Immature natural killer cell (primary cell): ENCODE measurements around the gene AOC2. TPM values are rescaled to one million over a fixed set of nuclear protein-coding genes. Genes with fewer than 3 reads are reported as not detected.
A peak's percentile ranks its signal among the peaks of the same experiment; 100 is the strongest.
"Not testable (repeated sequence)": the region's sequence is repeated elsewhere in the genome, so short reads cannot be mapped to it uniquely, and the experiment has no call there.

Experiments used
- DNase-seq, 3 donors: peaks; one replicate each; pipeline ENCODE4 v3.0.0; 2022; ENCODE audit warnings: mixed read lengths in 1 of 3
- H3K27ac Mint-ChIP-seq, 6 donors: one replicate each; pipeline ENCODE4 v1.8.0; 2020; ENCODE audit warnings: mixed read lengths in 6 of 6, mild to moderate bottlenecking in 5 of 6, inconsistent platforms in 4 of 6, moderate library complexity in 3 of 6
- H3K27me3 Mint-ChIP-seq, 3 donors: one replicate each; pipeline ENCODE4 v1.8.0; 2020 to 2021; ENCODE audit warnings: low read depth in 3 of 3, mild to moderate bottlenecking in 3 of 3, mixed read lengths in 3 of 3, moderate library complexity in 3 of 3, inconsistent platforms in 1 of 3
- H3K36me3 Mint-ChIP-seq, 3 donors: one replicate each; pipeline ENCODE4 v1.8.0; 2020; ENCODE audit warnings: mixed read lengths in 3 of 3, inconsistent platforms in 2 of 3, mild to moderate bottlenecking in 2 of 3
- H3K4me1 Mint-ChIP-seq, 2 donors: one replicate each; pipeline ENCODE4 v1.8.0; 2020; ENCODE audit warnings: inconsistent platforms in 2 of 2, mild to moderate bottlenecking in 2 of 2, mixed read lengths in 2 of 2, moderate library complexity in 1 of 2
- H3K4me3 Mint-ChIP-seq, 5 donors: one replicate each; pipeline ENCODE4 v1.8.0; 2020; ENCODE audit warnings: mild to moderate bottlenecking in 5 of 5, mixed read lengths in 5 of 5, inconsistent platforms in 3 of 5, moderate library complexity in 3 of 5
- H3K9me3 Mint-ChIP-seq, 6 donors: one replicate each; pipeline ENCODE4 v1.8.0; 2020; ENCODE audit warnings: mild to moderate bottlenecking in 6 of 6, mixed read lengths in 6 of 6, inconsistent platforms in 4 of 6, moderate library complexity in 3 of 6
- polyA plus RNA-seq, 3 donors: library from polyadenylated mRNA; unstranded; fragments of 300-500 nt; fragmentation: Illumina TruSeq; gene quantifications; one replicate each; pipeline ENCODE4 v1.2.3, GENCODE V29; 2021

Gene AOC2
- polyA plus RNA-seq, 3 donors from 2014 or later = 0.12 TPM; not detected in 2

- Mint-ChIP-seq H3K9me3 (no peaks in the 10 kb centered on the region), H3K4me3 (no peak overlapping the region), H3K36me3 (no peaks in the 10 kb centered on the region), H3K4me1 (no peaks in the 10 kb centered on the region), H3K27me3 (peaks cover 0 to 5% (median 1%) of the 10 kb centered on the region in 3 donors), H3K27ac (peak overlapping the region in 1 of 6 donors; percentile 51)
- no peak for DNase-seq
Measured at GRCh38 chr17:42853597-42853967, 9.2 kb downstream of the AOC2 start.

DNA sequence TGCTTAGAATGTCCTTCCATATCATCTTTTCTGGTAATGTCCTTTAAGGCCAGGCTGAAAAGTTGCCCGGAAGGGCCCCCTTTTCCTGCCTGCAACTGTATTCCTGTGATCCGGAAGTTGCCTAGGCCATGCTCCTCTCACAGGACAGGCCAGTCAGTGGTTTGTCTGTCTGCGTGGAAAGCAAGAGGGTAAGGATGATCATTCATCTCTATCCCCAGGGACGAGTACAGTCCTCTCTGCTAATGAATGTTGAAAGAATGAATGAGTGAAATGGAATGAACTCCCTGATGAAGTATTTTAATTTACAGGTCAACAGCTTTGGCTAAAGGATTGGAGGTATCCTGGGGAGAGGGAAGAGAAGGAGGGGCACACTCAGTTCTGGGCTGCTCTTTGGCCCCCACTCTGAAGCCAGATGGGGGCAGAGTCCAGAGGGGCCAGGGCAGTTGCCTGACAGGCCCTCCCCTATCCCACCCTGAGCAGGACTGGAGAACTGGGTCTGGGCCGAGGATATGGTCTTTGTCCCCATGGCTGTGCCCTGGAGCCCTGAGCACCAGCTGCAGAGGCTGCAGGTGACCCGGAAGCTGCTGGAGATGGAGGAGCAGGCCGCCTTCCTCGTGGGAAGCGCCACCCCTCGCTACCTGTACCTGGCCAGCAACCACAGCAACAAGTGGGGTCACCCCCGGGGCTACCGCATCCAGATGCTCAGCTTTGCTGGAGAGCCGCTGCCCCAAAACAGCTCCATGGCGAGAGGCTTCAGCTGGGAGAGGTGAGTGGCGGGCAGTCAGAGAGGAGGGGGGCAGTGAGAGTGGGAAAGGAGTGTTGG is 9.8 kb downstream of the AOC2 start:
- peak overlapping the region in 1 of 6 donors; percentile 51 for H3K27ac Mint-ChIP-seq
- no peaks in the 10 kb centered on the region for H3K9me3 Mint-ChIP-seq
- no peaks in the 10 kb centered on the region for H3K4me1 Mint-ChIP-seq
- H3K27me3 Mint-ChIP-seq = peaks cover 0 to 5% (median 1%) of the 10 kb centered on the region in 3 donors
- no peak overlapping the region for H3K4me3 Mint-ChIP-seq
- no peaks in the 10 kb centered on the region for H3K36me3 Mint-ChIP-seq
- DNase-seq = no peak

DNA sequence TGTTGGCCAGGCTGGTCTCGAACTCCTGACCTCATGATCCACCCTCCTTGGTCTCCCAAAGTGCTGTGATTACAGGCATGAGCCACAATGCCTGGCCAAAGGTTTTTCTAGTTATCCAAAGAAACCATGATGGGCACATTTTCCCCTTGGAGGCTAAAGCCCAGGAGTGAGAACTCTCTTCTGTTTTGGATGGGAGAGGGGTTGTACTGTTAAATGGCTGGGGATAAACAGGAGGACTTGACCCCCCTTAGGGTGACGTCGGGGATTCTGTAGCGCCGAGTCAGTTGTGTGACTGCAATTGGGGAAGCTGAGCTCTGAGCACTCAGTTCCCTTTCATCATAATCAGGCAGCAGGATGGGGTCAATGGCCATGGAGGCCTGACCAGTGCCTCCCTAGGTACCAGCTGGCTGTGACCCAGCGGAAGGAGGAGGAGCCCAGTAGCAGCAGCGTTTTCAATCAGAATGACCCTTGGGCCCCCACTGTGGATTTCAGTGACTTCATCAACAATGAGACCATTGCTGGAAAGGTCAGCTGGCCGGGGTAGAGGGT is 10.7 kb downstream of the AOC2 start:
- Mint-ChIP-seq H3K4me1 (no peaks in the 10 kb centered on the region), H3K27me3 (peaks cover 0 to 5% (median 1%) of the 10 kb centered on the region in 3 donors), H3K4me3 (no peak overlapping the region), H3K36me3 (no peaks in the 10 kb centered on the region), H3K27ac (no peak overlapping the region), H3K9me3 (peaks cover 0 to under 1% (median 0%) of the 10 kb centered on the region in 6 donors)
- no peak for DNase-seq

DNA sequence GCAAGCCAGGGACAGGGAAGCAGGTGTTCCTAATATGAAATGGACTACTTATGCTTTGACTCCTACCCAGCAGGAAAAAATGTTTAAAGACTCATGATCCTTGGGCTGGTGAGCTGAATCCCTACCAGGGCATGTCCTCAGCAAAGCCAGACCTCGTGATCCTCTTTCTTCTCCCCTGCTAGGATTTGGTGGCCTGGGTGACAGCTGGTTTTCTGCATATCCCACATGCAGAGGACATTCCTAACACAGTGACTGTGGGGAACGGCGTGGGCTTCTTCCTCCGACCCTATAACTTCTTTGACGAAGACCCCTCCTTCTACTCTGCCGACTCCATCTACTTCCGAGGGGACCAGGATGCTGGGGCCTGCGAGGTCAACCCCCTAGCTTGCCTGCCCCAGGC is 11.7 kb downstream of the AOC2 start:
- not testable (repeated sequence) for DNase-seq, H3K4me3 Mint-ChIP-seq, H3K36me3 Mint-ChIP-seq, H3K27ac Mint-ChIP-seq, H3K27me3 Mint-ChIP-seq, H3K4me1 Mint-ChIP-seq, H3K9me3 Mint-ChIP-seq

DNA sequence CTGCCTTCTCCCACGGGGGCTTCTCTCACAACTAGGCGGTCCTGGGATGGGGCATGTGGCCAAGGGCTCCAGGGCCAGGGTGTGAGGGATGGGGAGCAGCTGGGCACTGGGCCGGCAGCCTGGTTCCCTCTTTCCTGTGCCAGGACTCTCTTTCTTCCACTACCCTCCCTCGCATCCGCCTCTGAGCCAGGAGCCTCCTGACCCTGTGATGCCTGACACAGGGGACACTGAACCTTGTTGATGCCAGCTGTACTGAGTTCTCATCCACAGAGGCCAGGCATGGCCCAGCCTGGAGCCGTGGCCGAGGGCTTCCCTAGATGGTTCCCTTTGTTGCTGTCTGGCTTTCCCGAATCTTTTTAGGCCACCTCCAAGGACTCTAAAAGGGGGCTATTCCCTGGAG is 12.1 kb downstream of the AOC2 start:
- not testable (repeated sequence) for H3K9me3 Mint-ChIP-seq, H3K4me1 Mint-ChIP-seq, DNase-seq, H3K4me3 Mint-ChIP-seq, H3K36me3 Mint-ChIP-seq, H3K27ac Mint-ChIP-seq, H3K27me3 Mint-ChIP-seq

DNA sequence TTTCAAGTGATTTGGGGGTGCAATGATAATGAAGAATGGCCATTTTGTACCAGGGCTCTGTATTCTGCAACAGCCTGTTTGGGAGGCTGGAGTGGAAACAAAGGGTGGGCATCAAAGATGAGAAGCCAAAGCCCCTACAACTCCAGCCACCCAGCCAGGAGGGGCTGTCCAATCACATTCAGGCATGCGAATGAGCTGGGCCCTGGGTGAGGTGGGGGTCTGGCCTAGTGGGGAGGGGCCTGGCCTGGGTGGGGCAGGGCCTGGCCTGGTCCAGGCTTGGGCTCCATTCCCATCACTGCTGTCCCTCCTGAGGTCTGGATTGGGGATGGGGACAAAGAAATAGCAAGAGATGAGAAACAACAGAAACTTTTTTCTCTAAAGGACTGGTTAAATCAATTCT is 13.0 kb downstream of the AOC2 start:
- peaks cover 3 to 7% (median 5%) of the 10 kb centered on the region in 3 donors for H3K27me3 Mint-ChIP-seq
- no peak for DNase-seq
- no peak overlapping the region for H3K27ac Mint-ChIP-seq
- no peak overlapping the region for H3K4me3 Mint-ChIP-seq
- no peaks in the 10 kb centered on the region for H3K4me1 Mint-ChIP-seq
- H3K9me3 Mint-ChIP-seq = peaks cover 0 to 1% (median 0%) of the 10 kb centered on the region in 6 donors
- H3K36me3 Mint-ChIP-seq = no peaks in the 10 kb centered on the region

GRCh38 chr17:42865638-42866094 is 21.3 kb downstream of the AOC2 start:
- no peak overlapping the region for H3K4me3 Mint-ChIP-seq
- H3K27ac Mint-ChIP-seq = no peak overlapping the region
- H3K27me3 Mint-ChIP-seq = peaks cover 3 to 13% (median 9%) of the 10 kb centered on the region in 3 donors
- no peak for DNase-seq
- H3K36me3 Mint-ChIP-seq = no peaks in the 10 kb centered on the region
- no peaks in the 10 kb centered on the region for H3K4me1 Mint-ChIP-seq
- no peaks in the 10 kb centered on the region for H3K9me3 Mint-ChIP-seq

GRCh38 chr17:42866216-42866615 is 21.8 kb downstream of the AOC2 start:
- H3K27me3 Mint-ChIP-seq = peaks cover 1 to 13% (median 9%) of the 10 kb centered on the region in 3 donors
- no peaks in the 10 kb centered on the region for H3K9me3 Mint-ChIP-seq
- H3K4me3 Mint-ChIP-seq = no peak overlapping the region

DNA sequence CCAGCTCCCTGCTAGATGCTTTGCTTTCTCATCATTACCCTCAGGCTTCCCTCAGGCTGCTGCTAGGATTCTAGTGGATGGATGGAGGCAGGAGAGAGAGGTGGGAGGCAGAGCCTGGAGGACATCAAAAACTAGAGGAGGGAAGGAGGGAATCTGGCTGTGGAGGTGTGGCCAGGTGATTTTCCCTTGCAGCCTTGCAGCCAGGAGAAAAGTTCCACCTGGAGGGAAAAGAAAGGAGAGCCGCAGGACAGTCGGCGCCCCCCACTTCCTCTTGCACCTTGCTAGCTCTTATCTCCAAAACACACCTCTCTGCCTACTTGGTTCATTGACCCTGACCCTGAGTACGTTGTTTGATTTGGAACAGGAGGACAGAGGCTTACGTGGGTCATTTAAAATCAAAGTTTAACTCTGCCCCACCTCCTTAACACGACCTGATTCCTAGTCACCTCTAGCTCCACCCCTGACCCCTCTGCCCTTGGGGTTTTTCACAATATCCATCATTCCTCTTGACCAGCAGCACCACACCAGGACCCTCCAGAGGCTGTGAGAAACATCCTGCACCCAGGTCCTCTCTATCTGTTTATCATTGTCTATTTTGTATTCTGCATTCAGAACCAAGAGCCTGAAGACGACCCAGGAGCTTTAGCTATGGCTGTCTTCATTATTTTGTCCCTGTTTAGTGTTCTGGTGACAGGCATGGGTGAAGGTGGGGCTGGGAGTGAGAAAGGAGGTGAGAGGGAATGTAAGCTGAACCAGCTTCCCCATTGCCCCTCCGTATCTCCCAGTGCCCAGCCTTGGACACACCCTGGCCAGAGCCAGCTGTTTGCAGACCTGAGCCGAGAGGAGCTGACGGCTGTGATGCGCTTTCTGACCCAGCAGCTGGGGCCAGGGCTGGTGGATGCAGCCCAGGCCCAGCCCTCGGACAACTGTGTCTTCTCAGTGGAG is 22.5 kb downstream of the AOC2 start:
- no peak for DNase-seq
- Mint-ChIP-seq H3K9me3 (no peaks in the 10 kb centered on the region), H3K27ac (peak overlapping the region in 1 of 6 donors; percentile 57), H3K4me3 (no peak overlapping the region), H3K27me3 (peaks cover 4 to 13% (median 5%) of the 10 kb centered on the region in 3 donors), H3K4me1 (no peaks in the 10 kb centered on the region), H3K36me3 (no peaks in the 10 kb centered on the region)

More at GRCh38 chr17:42866216-42866615, 21.8 kb downstream of the AOC2 start:
- DNase-seq = no peak
- Mint-ChIP-seq H3K27ac (peak overlapping the region in 1 of 6 donors; percentile 57), H3K4me1 (no peaks in the 10 kb centered on the region), H3K36me3 (no peaks in the 10 kb centered on the region)

DNA sequence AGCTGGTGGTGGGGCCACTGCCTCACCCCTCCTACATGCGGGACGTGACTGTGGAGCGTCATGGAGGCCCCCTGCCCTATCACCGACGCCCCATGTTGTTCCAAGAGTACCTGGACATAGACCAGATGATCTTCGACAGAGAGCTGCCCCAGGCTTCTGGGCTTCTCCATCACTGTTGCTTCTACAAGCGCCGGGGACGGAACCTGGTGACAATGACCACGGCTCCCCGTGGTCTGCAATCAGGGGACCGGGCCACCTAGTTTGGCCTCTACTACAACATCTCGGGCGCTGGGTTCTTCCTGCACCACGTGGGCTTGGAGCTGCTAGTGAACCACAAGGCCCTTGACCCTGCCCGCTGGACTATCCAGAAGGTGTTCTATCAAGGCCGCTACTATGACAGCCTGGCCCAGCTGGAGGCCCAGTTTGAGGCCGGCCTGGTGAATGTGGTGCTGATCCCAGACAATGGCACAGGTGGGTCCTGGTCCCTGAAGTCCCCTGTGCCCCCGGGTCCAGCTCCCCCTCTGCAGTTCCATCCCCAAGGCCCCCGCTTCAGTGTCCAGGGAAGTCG is 23.4 kb downstream of the AOC2 start:
- H3K27ac Mint-ChIP-seq, H3K36me3 Mint-ChIP-seq, H3K4me1 Mint-ChIP-seq, H3K9me3 Mint-ChIP-seq, H3K4me3 Mint-ChIP-seq, DNase-seq: not testable (repeated sequence)
- peaks cover 3 to 14% (median 5%) of the 10 kb centered on the region in 3 donors for H3K27me3 Mint-ChIP-seq

DNA sequence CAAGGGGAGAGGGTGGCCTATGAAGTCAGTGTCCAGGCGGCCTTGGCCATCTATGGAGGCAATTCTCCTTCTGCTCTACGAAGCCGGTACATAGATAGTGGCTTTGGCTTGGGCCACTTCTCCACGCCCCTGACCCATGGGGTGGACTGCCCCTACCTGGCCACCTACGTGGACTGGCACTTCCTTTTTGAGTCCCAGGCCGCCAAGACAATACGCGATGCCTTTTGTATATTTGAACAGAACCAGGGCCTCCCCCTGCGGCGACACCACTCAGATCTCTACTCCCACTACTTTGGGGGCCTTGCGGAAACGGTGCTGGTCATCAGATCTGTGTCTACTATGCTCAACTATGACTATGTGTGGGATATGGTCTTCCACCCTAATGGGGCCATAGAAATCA is 24.0 kb downstream of the AOC2 start:
- H3K27me3 Mint-ChIP-seq = peaks cover 3 to 17% (median 5%) of the 10 kb centered on the region in 3 donors
- DNase-seq = no peak
- no peaks in the 10 kb centered on the region for H3K4me1 Mint-ChIP-seq
- no peak overlapping the region for H3K27ac Mint-ChIP-seq
- H3K9me3 Mint-ChIP-seq = no peaks in the 10 kb centered on the region
- no peak overlapping the region for H3K4me3 Mint-ChIP-seq
- no peaks in the 10 kb centered on the region for H3K36me3 Mint-ChIP-seq

DNA sequence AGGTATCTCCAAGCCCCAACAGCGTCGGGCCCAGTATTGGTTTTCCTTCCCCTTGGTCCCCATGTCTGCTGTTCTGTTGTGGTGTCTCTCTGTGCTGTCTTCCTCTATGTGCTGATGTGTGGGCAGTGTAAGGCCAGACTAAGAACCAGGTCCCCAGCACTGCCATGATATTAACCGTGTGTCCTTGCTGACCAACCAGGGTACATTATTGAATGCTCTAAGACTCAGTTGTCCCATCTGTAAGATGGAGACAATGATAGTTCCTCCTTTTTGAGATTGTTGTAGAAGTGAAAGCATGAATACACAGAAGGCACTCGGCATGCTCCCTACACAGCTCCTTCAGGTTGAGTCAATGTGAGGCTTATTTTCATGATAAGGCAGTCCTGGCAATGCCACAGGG is 27.3 kb downstream of the AOC2 start:
- Mint-ChIP-seq H3K27me3 (peaks cover 5 to 15% (median 5%) of the 10 kb centered on the region in 3 donors), H3K4me3 (no peak overlapping the region), H3K9me3 (no peaks in the 10 kb centered on the region), H3K27ac (no peak overlapping the region), H3K36me3 (no peaks in the 10 kb centered on the region), H3K4me1 (no peaks in the 10 kb centered on the region)
- no peak for DNase-seq

DNA sequence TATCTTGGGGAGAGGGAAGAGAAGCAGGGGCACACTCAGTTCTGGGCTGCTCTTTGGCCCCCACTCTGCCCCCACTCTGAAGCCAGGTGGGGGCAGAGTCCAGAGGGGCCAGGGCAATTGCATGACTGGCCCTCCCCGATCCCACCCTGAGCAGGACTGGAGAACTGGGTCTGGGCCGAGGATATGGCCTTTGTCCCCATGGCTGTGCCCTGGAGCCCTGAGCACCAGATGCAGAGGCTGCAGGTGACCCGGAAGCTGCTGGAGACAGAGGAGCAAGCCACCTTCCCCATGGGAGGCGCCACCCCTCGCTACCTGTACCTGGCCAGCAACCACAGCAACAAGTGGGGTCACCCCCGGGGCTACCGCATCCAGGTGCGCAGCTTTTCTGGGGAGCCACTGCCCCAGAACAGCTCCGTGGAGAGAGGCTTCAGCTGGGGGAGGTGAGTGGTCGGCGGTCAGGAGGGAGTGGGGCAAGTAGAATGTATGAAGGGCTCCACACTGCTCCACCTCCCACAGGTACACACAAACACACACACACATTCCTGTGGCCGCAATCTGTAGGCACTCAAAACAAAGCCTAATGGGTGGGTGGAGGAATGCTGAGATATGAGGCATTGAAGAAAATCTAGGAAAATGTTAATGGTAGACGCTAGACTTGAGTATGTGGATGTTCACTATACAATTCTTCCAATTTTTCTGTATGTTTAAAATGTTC is 28.0 kb downstream of the AOC2 start:
- no peak overlapping the region for H3K4me3 Mint-ChIP-seq
- H3K27ac Mint-ChIP-seq = no peak overlapping the region
- no peak for DNase-seq

More for the DNA sequence above, 28.0 kb downstream of the AOC2 start:
- Mint-ChIP-seq H3K27me3 (peaks cover 5 to 13% (median 5%) of the 10 kb centered on the region in 3 donors), H3K36me3 (no peaks in the 10 kb centered on the region), H3K9me3 (no peaks in the 10 kb centered on the region), H3K4me1 (no peaks in the 10 kb centered on the region)
